ENCODE measurements around the gene ATP5MG. TPM values are rescaled to one million over a fixed set of nuclear protein-coding genes. Genes with fewer than 3 reads are reported as not detected.

Gene ATP5MG
- total RNA-seq, 3 donors from 2014 or later, result 45.1 to 66.4 (median 56.0) TPM

GRCh38 chr11:118449316-118449918, 48.0 kb downstream of the ATP5MG start:
- no peak for TF ChIP-seq CTCF (IDR thresholded peaks at IDR 0.05)
- no peak for TF ChIP-seq POLR2A (IDR thresholded peaks at IDR 0.05)
- TF ChIP-seq POLR2AphosphoS5 (IDR thresholded peaks at IDR 0.05), result no peak
- no peak for DNase-seq (ENCODE audit: low spot score in 2 of 2)
- intact Hi-C loops (cut with DNase I; ENCODE audit: low total_unique reads), result no loop called here

GRCh38 chr11:118450451-118450850, 49.0 kb downstream of the ATP5MG start:
- Histone ChIP-seq H3K4me1 (peaks cover 0 to 4% of the 10 kb centered on the region in 2 donors), H3K27ac (no peak overlapping the region), H3K4me3 (no peak overlapping the region), H3K27me3 (no peaks in the 10 kb centered on the region), H3K36me3 (no peaks in the 10 kb centered on the region), H3K9me3 (no peaks in the 10 kb centered on the region)
- no peak for TF ChIP-seq POLR2A (IDR thresholded peaks at IDR 0.05)
- no peak for TF ChIP-seq POLR2AphosphoS5 (IDR thresholded peaks at IDR 0.05)
- no peak for TF ChIP-seq CTCF (IDR thresholded peaks at IDR 0.05)
- DNase-seq (ENCODE audit: low spot score in 2 of 2), result no peak
- intact Hi-C loops (cut with DNase I; ENCODE audit: low total_unique reads), result no loop called here

More at GRCh38 chr11:118449316-118449918, 48.0 kb downstream of the ATP5MG start:
- Histone ChIP-seq H3K27ac (no peak overlapping the region), H3K4me1 (peaks cover 0 to 4% of the 10 kb centered on the region in 2 donors), H3K9me3 (no peaks in the 10 kb centered on the region), H3K36me3 (no peaks in the 10 kb centered on the region), H3K4me3 (no peak overlapping the region), H3K27me3 (no peaks in the 10 kb centered on the region)

Other genes with a start within 250 kb of the ATP5MG start
- gene SCN4B, start 248.8 kb upstream of the ATP5MG start, total RNA-seq, result 1 to 10 TPM; 3.3 to 7.9 (median 3.7) TPM
- under 1 TPM; under 0.01 to 0.88 (median 0.16) TPM for gene SCN2B, start 225.0 kb upstream of the ATP5MG start, total RNA-seq
- 10 to 100 TPM in 2 of 3 donors, 1 to 10 TPM in 1; 2.3 to 16.0 (median 15.7) TPM for gene JAML, start 176.6 kb upstream of the ATP5MG start, total RNA-seq
- gene MPZL3, start 149.2 kb upstream of the ATP5MG start, total RNA-seq, result 10 to 100 TPM in 2 of 3 donors, under 1 TPM in 1; 0.64 to 23.0 (median 13.1) TPM
- 10 to 100 TPM in 2 of 3 donors, 1 to 10 TPM in 1; 4.6 to 73.1 (median 70.7) TPM for gene MPZL2, start 137.3 kb upstream of the ATP5MG start, total RNA-seq
- 1 to 10 TPM in 2 of 3 donors, under 1 TPM in 1; 0.66 to 6.0 (median 2.1) TPM for gene CD3E, start 96.9 kb upstream of the ATP5MG start, total RNA-seq
- gene CD3D, start 58.9 kb upstream of the ATP5MG start, total RNA-seq, result 1 to 10 TPM; 2.6 to 4.8 (median 3.5) TPM
- 100 to 1,000 TPM in 1 of 3 donors, 1 to 10 TPM in 1, under 1 TPM in 1; 0.80 to 122 (median 1.2) TPM for gene CD3G, start 57.3 kb upstream of the ATP5MG start, total RNA-seq
- 10 to 100 TPM; 39.0 to 51.5 (median 51.5) TPM for gene UBE4A, start 42.0 kb upstream of the ATP5MG start, total RNA-seq
- 10 to 100 TPM; 67.4 to 100.0 (median 79.6) TPM for gene KMT2A, start 34.9 kb downstream of the ATP5MG start, total RNA-seq
- gene TTC36, start 125.9 kb downstream of the ATP5MG start, total RNA-seq, result 10 to 100 TPM in 1 of 3 donors, 1 to 10 TPM in 2; 3.4 to 15.1 (median 6.2) TPM
- gene TMEM25, start 129.6 kb downstream of the ATP5MG start, total RNA-seq, result 10 to 100 TPM; 14.1 to 53.6 (median 38.0) TPM
- 10 to 100 TPM; 24.3 to 45.9 (median 33.4) TPM for gene IFT46, start 164.3 kb downstream of the ATP5MG start, total RNA-seq
- gene ARCN1, start 170.8 kb downstream of the ATP5MG start, total RNA-seq, result 10 to 100 TPM; 94.1 to 99.1 (median 98.6) TPM
- gene PHLDB1, start 206.0 kb downstream of the ATP5MG start, total RNA-seq, result 100 to 1,000 TPM; 104 to 150 (median 109) TPM

Measured in breast epithelium (tissue), 4 donors.